GM19468 (cell line): Measurements from ENCODE around the gene LYL1.

Experiments used
- ATAC-seq: cut with Tn5 transposase; IDR thresholded peaks from one replicate; pipeline ENCODE4 v1.9.1; 2021; ENCODE audit warnings: mild to moderate bottlenecking, moderate library complexity, moderate number of reproducible peaks; ENCODE audit not compliant: unreplicated experiment; ENCODE audit errors: extremely low read depth

The LYL1 gene

DNA sequence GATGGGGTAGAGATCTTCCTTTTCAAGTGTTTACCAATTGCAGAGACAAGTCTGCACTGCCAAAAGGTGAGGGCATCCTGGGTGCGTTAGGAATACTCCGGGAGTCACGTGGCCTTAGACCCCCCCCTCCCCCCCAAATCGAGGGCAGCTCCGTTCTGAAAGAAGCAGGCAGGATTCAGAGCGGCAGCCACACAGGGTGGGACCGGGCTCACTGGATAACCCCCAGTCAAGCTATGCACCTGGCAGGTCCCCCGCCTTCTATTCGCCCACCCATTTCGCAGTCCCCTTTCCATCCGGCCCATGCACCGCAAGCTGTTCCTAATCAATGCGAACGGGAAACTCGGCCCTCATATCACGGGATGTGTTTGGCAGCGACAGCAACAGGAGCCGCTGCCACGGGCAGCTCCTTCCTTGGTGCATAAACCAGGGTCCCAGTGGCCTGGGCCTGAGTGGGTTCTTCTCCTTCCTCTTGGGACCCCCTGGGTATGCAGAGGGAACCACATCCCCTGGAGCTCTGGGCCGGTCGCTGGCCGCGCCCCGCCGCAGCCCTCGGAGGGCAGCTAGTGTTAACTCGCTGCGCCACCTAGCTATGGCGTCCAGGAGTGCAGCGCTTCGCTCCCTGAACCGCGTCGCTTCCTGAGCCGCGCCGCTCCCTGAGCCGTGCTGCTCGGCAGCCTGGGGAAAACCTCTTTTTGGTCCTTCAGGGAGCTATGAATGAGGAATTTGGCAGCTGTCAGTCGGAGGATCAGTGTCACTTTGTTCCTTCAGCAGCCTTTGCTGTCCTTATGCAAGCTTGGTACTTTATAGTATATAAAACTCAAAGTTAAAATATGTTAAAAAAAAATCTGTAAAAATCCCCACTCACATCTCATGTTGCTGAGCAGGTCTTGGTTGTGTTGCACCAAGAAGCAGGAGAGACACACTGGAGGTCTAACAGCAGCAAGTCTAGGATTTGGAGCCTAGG is 41.4 kb downstream of the LYL1 start:
- no peak for ATAC-seq

DNA sequence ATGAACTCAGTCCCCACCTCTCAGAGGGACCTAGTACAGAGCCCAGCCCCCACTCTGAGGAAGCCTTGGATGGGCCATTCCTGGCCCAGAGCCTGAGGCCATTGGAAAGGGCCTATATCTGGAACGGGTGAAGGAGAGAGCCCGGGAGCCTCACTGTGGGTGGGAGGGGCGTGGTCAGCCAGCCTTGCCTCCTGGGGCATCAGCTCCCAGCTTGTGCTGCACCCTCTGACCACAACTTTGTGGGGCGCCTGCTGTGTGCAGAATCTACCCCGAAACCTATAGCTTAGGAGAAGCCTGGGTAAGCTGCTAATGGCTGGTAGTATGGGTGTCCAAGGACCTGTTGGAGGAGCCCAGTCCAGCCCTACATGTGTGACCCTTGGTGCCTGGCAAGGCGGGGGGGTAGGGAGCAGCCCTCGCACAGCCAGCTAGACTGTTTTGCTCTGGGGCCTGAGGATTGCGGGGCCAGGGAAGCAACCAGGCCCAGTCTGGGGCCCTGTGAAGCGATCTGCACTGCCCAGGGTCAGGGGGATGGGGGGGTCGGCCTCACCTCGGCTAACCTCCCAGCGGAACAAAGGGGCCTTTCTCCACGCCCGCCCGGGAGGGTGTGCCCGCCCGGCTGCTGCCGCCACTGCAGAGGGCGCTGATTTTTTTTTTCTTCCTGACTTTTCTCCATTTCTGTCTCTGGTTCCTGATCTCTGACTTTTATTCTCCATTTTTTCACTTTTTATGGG is 42.3 kb downstream of the LYL1 start:
- ATAC-seq, result no peak

DNA sequence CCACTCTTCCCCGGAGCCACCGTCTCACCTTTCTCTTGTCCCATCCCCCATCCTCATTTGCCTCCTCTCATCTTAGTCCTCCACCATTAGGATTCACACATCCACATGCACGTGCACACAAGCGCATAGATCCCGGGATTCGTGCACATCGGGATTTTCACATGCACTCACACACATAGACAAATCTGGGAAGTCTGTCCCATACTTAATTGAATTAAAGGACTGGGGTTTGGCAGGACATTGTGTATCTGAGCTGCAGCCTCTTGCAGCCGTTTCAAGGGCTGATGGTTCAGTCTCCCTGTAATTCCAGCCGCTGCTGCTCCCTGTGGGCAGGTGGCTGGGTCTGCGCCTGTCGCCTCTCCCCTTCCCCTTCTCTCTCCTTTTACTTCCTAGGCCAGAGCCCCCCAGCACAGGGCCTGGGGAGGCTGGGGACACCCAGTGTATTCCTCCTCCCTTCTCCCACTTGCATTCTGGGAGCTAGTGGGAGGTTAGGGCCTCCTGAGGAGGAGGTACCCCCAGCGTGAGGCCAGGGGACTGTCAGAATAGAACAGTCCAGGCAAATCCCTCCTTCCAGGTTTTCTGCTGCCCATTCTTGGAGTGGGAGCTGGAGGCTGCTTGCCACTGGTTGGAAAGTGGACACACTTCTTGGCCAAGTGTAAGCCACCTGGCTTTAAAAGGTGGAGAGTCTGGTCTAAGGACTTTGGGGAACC is 43.6 kb downstream of the LYL1 start:
- no peak for ATAC-seq

DNA sequence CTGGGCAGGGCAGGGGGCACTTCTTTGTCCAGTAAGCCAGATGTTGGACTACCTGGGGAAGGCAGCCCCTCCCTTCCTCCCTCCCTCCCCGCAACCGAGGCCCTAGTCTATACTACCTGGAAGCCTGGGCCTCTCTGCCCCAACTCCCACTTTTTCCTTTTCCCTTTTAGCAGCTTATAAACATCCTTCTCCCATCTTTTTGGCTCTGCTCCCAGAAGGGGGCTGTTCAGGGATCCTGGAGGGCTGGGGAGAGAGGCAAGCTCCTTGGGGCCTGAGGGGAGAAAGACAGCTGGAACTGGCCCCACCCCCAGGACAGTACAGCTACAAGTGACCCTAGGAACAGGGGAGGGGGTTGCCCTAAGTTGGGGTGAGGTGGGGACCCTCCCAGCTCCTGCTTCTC is 44.9 kb downstream of the LYL1 start:
- ATAC-seq, result no peak

GRCh38 chr19:13057147-13057572 is 45.5 kb downstream of the LYL1 start:
- no peak for ATAC-seq

DNA sequence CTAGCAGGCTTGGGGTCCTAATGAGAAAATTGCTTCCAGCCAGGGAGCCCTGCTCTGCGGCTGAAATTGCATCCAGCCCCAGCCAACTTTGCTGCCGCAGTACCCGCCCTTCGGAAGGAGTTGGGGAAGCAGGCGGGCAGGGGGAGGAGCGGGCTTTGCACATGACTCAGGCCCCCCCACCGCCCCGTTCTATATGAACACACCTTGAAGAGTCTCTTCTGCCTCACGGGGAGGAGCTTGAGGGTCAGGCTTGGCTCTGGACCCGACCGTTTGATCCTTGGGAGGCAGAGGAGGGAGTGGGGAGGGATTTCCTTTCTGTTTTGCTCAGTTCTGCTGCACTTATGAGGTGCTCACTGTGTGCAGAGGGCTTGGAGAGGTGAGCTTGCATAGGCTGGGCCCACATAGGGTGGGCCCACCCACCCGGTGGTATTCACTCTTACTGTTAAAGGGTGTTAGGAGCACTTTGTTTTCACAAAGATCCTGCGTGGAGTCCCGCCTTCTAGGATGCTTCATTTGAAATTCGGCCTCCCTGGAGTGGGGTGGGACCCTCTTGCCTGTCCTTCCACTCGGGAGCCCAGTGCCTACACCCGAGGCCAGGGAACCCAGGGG is 46.5 kb downstream of the LYL1 start:
- ATAC-seq, result no peak

- no peak for ATAC-seq
These were observed 47.2 kb downstream of the LYL1 start for GRCh38 chr19:13055213-13056051.

GRCh38 chr19:13054626-13055212 is 47.9 kb downstream of the LYL1 start:
- ATAC-seq, result no peak

GRCh38 chr19:13053761-13054625 is 48.7 kb downstream of the LYL1 start:
- ATAC-seq, result no peak

DNA sequence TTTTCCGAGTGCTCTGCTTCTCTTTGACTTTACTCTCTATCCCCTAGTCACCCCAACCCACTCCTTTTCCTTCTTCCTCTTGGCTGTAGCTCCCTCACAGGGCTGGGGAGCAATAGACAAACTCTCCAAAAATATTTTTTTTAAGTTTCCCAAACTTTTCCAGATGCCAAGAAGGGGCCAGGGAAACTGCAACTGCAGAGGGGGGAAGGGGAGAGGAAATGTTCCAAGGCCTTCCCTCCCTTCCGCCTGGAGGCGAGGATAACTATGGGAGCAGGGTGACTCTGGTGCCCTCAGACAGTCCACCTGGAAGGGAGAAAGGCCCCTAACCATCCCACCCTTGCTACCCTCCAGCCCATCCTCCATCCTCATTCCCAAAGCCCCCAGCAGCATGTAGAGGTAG is 49.4 kb downstream of the LYL1 start:
- ATAC-seq, result no peak

- ATAC-seq, result no peak
These were observed 50.0 kb downstream of the LYL1 start for GRCh38 chr19:13052447-13053175.

DNA sequence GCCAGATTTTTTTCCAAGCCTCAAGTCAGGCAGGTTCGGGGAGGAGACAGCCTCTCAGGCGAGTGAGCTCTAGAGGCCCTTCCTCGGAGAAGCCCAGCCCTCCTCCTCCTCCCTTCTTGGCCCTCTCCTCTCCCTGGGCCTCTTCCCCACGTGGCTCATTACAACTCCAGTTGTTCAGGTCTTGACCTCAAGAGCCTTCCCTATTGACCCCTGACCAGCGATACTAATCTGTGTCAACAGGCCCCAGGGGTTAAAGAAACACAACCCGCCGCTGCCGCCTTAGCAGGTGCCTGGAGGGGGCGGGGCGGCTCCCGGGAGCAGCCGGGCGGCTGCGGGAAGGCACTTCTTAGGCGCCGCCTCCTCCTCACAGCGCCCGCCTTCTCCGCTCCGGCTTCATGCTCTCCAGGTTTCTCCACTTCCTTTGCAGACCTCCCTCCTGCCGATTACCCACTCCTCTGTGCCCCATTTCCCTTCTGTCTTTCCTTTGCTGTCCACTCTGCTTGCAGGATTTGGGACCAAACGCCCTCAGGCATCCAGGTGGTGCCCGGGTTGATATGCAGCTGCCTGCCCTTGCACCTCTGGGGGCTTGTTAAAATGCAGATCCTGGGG is 51.0 kb downstream of the LYL1 start:
- no peak for ATAC-seq

DNA sequence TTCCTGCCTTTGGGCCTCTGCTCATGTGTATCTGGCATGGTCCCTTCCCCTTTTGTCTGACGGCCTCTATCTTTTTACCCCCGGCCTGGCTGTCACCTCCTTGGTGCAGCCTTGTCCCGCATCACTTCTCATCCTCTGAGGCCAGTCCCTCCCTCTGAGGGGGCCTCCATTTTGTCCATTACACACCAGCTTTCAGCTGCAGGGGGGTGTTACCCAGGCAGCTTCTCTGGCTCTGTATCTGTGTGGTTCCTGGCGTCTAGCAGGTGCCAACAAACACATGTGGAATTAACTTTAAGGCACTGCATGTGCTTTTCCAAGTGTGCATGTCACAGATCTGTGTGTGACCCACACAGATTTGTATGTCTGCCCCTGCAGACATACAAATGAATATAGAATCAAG is 52.4 kb downstream of the LYL1 start:
- no peak for ATAC-seq
